ENCODE results near the gene CD28. TPM values are rescaled to one million over a fixed set of nuclear protein-coding genes. Genes with fewer than 3 reads are reported as not detected.

The CD28 gene
- polyA plus RNA-seq, 4 donors, result 0.98 to 2.5 (median 1.4) TPM

- no peak for DNase-seq (ENCODE audit: low read depth in 4 of 4, low spot score in 2 of 4)
These were observed 6.9 kb downstream of the CD28 start for GRCh38 chr2:203713381-203713780.

- DNase-seq (ENCODE audit: low read depth in 4 of 4, low spot score in 2 of 4), result no peak
These were observed 7.7 kb downstream of the CD28 start for GRCh38 chr2:203714112-203714511.

GRCh38 chr2:203715744-203716143 lies 9.3 kb downstream of the CD28 start:
- no peak for DNase-seq (ENCODE audit: low read depth in 4 of 4, low spot score in 2 of 4)

GRCh38 chr2:203718087-203718486 lies 11.6 kb downstream of the CD28 start:
- DNase-seq (ENCODE audit: low read depth in 4 of 4, low spot score in 2 of 4), result no peak

GRCh38 chr2:203719456-203720410 lies 13.3 kb downstream of the CD28 start:
- DNase-seq (ENCODE audit: low read depth in 4 of 4, low spot score in 2 of 4), result no peak

- DNase-seq (ENCODE audit: low read depth in 4 of 4, low spot score in 2 of 4), result no peak
These were observed 14.7 kb downstream of the CD28 start for GRCh38 chr2:203720915-203721672.

GRCh38 chr2:203721781-203722300 lies 15.4 kb downstream of the CD28 start:
- no peak for DNase-seq (ENCODE audit: low read depth in 4 of 4, low spot score in 2 of 4)

- DNase-seq (ENCODE audit: low read depth in 4 of 4, low spot score in 2 of 4), result no peak
These were observed 16.0 kb downstream of the CD28 start for GRCh38 chr2:203722411-203722810.

- DNase-seq (ENCODE audit: low read depth in 4 of 4, low spot score in 2 of 4), result no peak
These were observed 21.9 kb downstream of the CD28 start for GRCh38 chr2:203728321-203728720.

GRCh38 chr2:203730076-203730729 lies 23.8 kb downstream of the CD28 start:
- no peak for DNase-seq (ENCODE audit: low read depth in 4 of 4, low spot score in 2 of 4)

GRCh38 chr2:203730883-203731282 lies 24.4 kb downstream of the CD28 start:
- DNase-seq (ENCODE audit: low read depth in 4 of 4, low spot score in 2 of 4), result no peak

GRCh38 chr2:203732092-203732952 lies 25.9 kb downstream of the CD28 start:
- DNase-seq (ENCODE audit: low read depth in 4 of 4, low spot score in 2 of 4), result no peak

- DNase-seq (ENCODE audit: low read depth in 4 of 4, low spot score in 2 of 4), result no peak
These were observed 26.6 kb downstream of the CD28 start for GRCh38 chr2:203732953-203733510.

- no peak for DNase-seq (ENCODE audit: low read depth in 4 of 4, low spot score in 2 of 4)
These were observed 27.2 kb downstream of the CD28 start for GRCh38 chr2:203733684-203734083.

GRCh38 chr2:203734276-203734983 lies 28.0 kb downstream of the CD28 start:
- DNase-seq (ENCODE audit: low read depth in 4 of 4, low spot score in 2 of 4), result no peak

- DNase-seq (ENCODE audit: low read depth in 4 of 4, low spot score in 2 of 4), result no peak
These were observed 30.9 kb downstream of the CD28 start for GRCh38 chr2:203737360-203737759.

- no peak for DNase-seq (ENCODE audit: low read depth in 4 of 4, low spot score in 2 of 4)
These were observed 32.9 kb downstream of the CD28 start for GRCh38 chr2:203739351-203739750.

- no peak for DNase-seq (ENCODE audit: low read depth in 4 of 4, low spot score in 2 of 4)
These were observed 34.4 kb downstream of the CD28 start for GRCh38 chr2:203740871-203741281.

GRCh38 chr2:203741566-203741965 lies 35.1 kb downstream of the CD28 start:
- no peak for DNase-seq (ENCODE audit: low read depth in 4 of 4, low spot score in 2 of 4)

Measured in left renal cortex interstitium (tissue), 4 donors.